ENCODE measurements around the gene WFIKKN1.

The WFIKKN1 gene

GRCh38 chr16:590815-591200 lies 40.0 kb upstream of the WFIKKN1 start:
- H3K4me2 ChIP-seq (ENCODE audit: low read length): peak overlapping the region; percentile 85
- H3K14ac ChIP-seq (ENCODE audit: low read length): peak overlapping the region; percentile 75

GRCh38 chr16:591231-591630 lies 39.6 kb upstream of the WFIKKN1 start:
- WGBS (ENCODE audit: extremely low coverage, insufficient coverage, insufficient read length): no CpG with 5 or more reads among the region's 8 CpGs
- Histone ChIP-seq H4K12ac (ENCODE audit: low read depth, low read length) (no peak overlapping the region), H2AFZ (ENCODE audit: insufficient read depth, low read length, poor library complexity) (no peak overlapping the region), H3K14ac (ENCODE audit: low read length) (no peak overlapping the region), H3K79me1 (ENCODE audit: low read length) (peaks cover 22% of the 10 kb centered on the region), H4K91ac (ENCODE audit: low read depth, low read length) (no peak overlapping the region), H3K4me1 (ENCODE audit: control insufficient read depth in 1 of 2, insufficient read depth in 2 of 2, low read length in 2 of 2) (peaks cover 32 to 40% of the 10 kb centered on the region in 2 experiments), H3K27me3 (ENCODE audit: insufficient read depth, low read length) (no peaks in the 10 kb centered on the region), H3K18ac (ENCODE audit: low read length) (no peak overlapping the region), H3K23ac (ENCODE audit: low read length) (no peak overlapping the region), H3K79me2 (ENCODE audit: control insufficient read depth, insufficient read depth, low read length, poor library complexity) (peaks cover 28% of the 10 kb centered on the region), H3K9ac (ENCODE audit: low read length) (no peak overlapping the region), H4K8ac (ENCODE audit: low read depth, low read length) (no peak overlapping the region), H2BK12ac (ENCODE audit: low read length) (no peak overlapping the region), H3K4me2 (ENCODE audit: low read length) (peak overlapping the region; percentile 85), H3K36me3 (ENCODE audit: control insufficient read depth in 1 of 2, insufficient read depth in 2 of 2, low read length in 2 of 2) (peaks cover 6 to 10% of the 10 kb centered on the region in 2 experiments), H2BK120ac (ENCODE audit: insufficient read depth, low read length, poor library complexity) (no peak overlapping the region), H3K4me3 (ENCODE audit: low read depth, low read length) (no peak overlapping the region), H2AK5ac (ENCODE audit: low read length) (no peak overlapping the region), H3K27ac (ENCODE audit: low read depth, low read length) (no peak overlapping the region), H2BK5ac (ENCODE audit: low read depth, low read length, poor library complexity) (no peak overlapping the region), H3K4ac (ENCODE audit: low read depth, low read length) (peak overlapping the region; percentile 53), H3K9me3 (ENCODE audit: insufficient read depth, low read depth, low read length) (peaks cover 3% of the 10 kb centered on the region)
- DNase-seq: peak; percentile 81 to 82

More at GRCh38 chr16:590815-591200, 40.0 kb upstream of the WFIKKN1 start:
- no peak overlapping the region for H2BK12ac ChIP-seq (ENCODE audit: low read length)
- peak overlapping the region; percentile 42 for H2AK5ac ChIP-seq (ENCODE audit: low read length)
- no peak overlapping the region for H2AFZ ChIP-seq (ENCODE audit: insufficient read depth, low read length, poor library complexity)
- H3K36me3 ChIP-seq (ENCODE audit: control insufficient read depth in 1 of 2, insufficient read depth in 2 of 2, low read length in 2 of 2): peaks cover 5 to 6% of the 10 kb centered on the region in 2 experiments
- H3K79me1 ChIP-seq (ENCODE audit: low read length): peaks cover 22% of the 10 kb centered on the region
- H3K27ac ChIP-seq (ENCODE audit: low read depth, low read length): no peak overlapping the region
- peak overlapping the region; percentile 71 for H3K9ac ChIP-seq (ENCODE audit: low read length)
- peak overlapping the region; percentile 53 for H3K4ac ChIP-seq (ENCODE audit: low read depth, low read length)
- no CpG with 5 or more reads among the region's 10 CpGs for WGBS (ENCODE audit: extremely low coverage, insufficient coverage, insufficient read length)
- no peak overlapping the region for H4K8ac ChIP-seq (ENCODE audit: low read depth, low read length)
- H2BK5ac ChIP-seq (ENCODE audit: low read depth, low read length, poor library complexity): no peak overlapping the region
- H3K4me1 ChIP-seq (ENCODE audit: control insufficient read depth in 1 of 2, insufficient read depth in 2 of 2, low read length in 2 of 2): peaks cover 32 to 40% of the 10 kb centered on the region in 2 experiments
- peaks cover 28% of the 10 kb centered on the region for H3K79me2 ChIP-seq (ENCODE audit: control insufficient read depth, insufficient read depth, low read length, poor library complexity)
- H4K12ac ChIP-seq (ENCODE audit: low read depth, low read length): no peak overlapping the region
- no peak for DNase-seq
- no peak overlapping the region for H3K23ac ChIP-seq (ENCODE audit: low read length)
- no peak overlapping the region for H4K91ac ChIP-seq (ENCODE audit: low read depth, low read length)
- H3K18ac ChIP-seq (ENCODE audit: low read length): peak overlapping the region; percentile 35
- peak overlapping the region; percentile 87 for H3K4me3 ChIP-seq (ENCODE audit: low read depth, low read length)
- H3K27me3 ChIP-seq (ENCODE audit: insufficient read depth, low read length): no peaks in the 10 kb centered on the region
- H3K9me3 ChIP-seq (ENCODE audit: insufficient read depth, low read depth, low read length): peaks cover 3% of the 10 kb centered on the region
- no peak overlapping the region for H2BK120ac ChIP-seq (ENCODE audit: insufficient read depth, low read length, poor library complexity)

GRCh38 chr16:591892-592517 lies 38.8 kb upstream of the WFIKKN1 start:
- peaks cover 22% of the 10 kb centered on the region for H3K79me1 ChIP-seq (ENCODE audit: low read length)
- H4K12ac ChIP-seq (ENCODE audit: low read depth, low read length): no peak overlapping the region
- H2BK5ac ChIP-seq (ENCODE audit: low read depth, low read length, poor library complexity): no peak overlapping the region
- no peak overlapping the region for H3K14ac ChIP-seq (ENCODE audit: low read length)
- H2AK5ac ChIP-seq (ENCODE audit: low read length): peak overlapping the region; percentile 28
- DNase-seq: peak in 1 of 2 donors; percentile 44
- no peak overlapping the region for H3K4me2 ChIP-seq (ENCODE audit: low read length)
- H3K18ac ChIP-seq (ENCODE audit: low read length): peak overlapping the region; percentile 9
- no CpG with 5 or more reads among the region's 15 CpGs for WGBS (ENCODE audit: extremely low coverage, insufficient coverage, insufficient read length)
- no peaks in the 10 kb centered on the region for H3K27me3 ChIP-seq (ENCODE audit: insufficient read depth, low read length)
- H4K91ac ChIP-seq (ENCODE audit: low read depth, low read length): peak overlapping the region; percentile 25
- no peak overlapping the region for H3K23ac ChIP-seq (ENCODE audit: low read length)
- H2BK12ac ChIP-seq (ENCODE audit: low read length): no peak overlapping the region
- H3K4me1 ChIP-seq (ENCODE audit: control insufficient read depth in 1 of 2, insufficient read depth in 2 of 2, low read length in 2 of 2): peaks cover 32 to 40% of the 10 kb centered on the region in 2 experiments
- peaks cover 28% of the 10 kb centered on the region for H3K79me2 ChIP-seq (ENCODE audit: control insufficient read depth, insufficient read depth, low read length, poor library complexity)
- peaks cover 3% of the 10 kb centered on the region for H3K9me3 ChIP-seq (ENCODE audit: insufficient read depth, low read depth, low read length)
- no peak overlapping the region for H3K9ac ChIP-seq (ENCODE audit: low read length)
- no peak overlapping the region for H4K8ac ChIP-seq (ENCODE audit: low read depth, low read length)
- H2AFZ ChIP-seq (ENCODE audit: insufficient read depth, low read length, poor library complexity): no peak overlapping the region
- H2BK120ac ChIP-seq (ENCODE audit: insufficient read depth, low read length, poor library complexity): peak overlapping the region; percentile 6
- H3K4ac ChIP-seq (ENCODE audit: low read depth, low read length): peak overlapping the region; percentile 23
- no peak overlapping the region for H3K27ac ChIP-seq (ENCODE audit: low read depth, low read length)
- peak overlapping the region; percentile 11 for H3K4me3 ChIP-seq (ENCODE audit: low read depth, low read length)
- H3K36me3 ChIP-seq (ENCODE audit: control insufficient read depth in 1 of 2, insufficient read depth in 2 of 2, low read length in 2 of 2): peaks cover 11 to 18% of the 10 kb centered on the region in 2 experiments

- peak; percentile 78 to 88 for DNase-seq
- Histone ChIP-seq H3K9me3 (ENCODE audit: insufficient read depth, low read depth, low read length) (peaks cover 3% of the 10 kb centered on the region), H2AK5ac (ENCODE audit: low read length) (no peak overlapping the region), H3K36me3 (ENCODE audit: control insufficient read depth in 1 of 2, insufficient read depth in 2 of 2, low read length in 2 of 2) (peaks cover 11 to 20% of the 10 kb centered on the region in 2 experiments), H3K79me1 (ENCODE audit: low read length) (peaks cover 22% of the 10 kb centered on the region), H4K8ac (ENCODE audit: low read depth, low read length) (no peak overlapping the region), H2AFZ (ENCODE audit: insufficient read depth, low read length, poor library complexity) (no peak overlapping the region), H3K79me2 (ENCODE audit: control insufficient read depth, insufficient read depth, low read length, poor library complexity) (peaks cover 28% of the 10 kb centered on the region), H3K14ac (ENCODE audit: low read length) (no peak overlapping the region), H4K12ac (ENCODE audit: low read depth, low read length) (no peak overlapping the region), H3K9ac (ENCODE audit: low read length) (no peak overlapping the region), H3K4ac (ENCODE audit: low read depth, low read length) (no peak overlapping the region), H2BK12ac (ENCODE audit: low read length) (no peak overlapping the region), H3K27me3 (ENCODE audit: insufficient read depth, low read length) (no peaks in the 10 kb centered on the region), H3K23ac (ENCODE audit: low read length) (no peak overlapping the region), H3K27ac (ENCODE audit: low read depth, low read length) (peak overlapping the region; percentile 35), H3K4me2 (ENCODE audit: low read length) (no peak overlapping the region), H3K18ac (ENCODE audit: low read length) (peak overlapping the region; percentile 9), H4K91ac (ENCODE audit: low read depth, low read length) (peak overlapping the region; percentile 25), H3K4me1 (ENCODE audit: control insufficient read depth in 1 of 2, insufficient read depth in 2 of 2, low read length in 2 of 2) (peaks cover 32 to 40% of the 10 kb centered on the region in 2 experiments), H2BK5ac (ENCODE audit: low read depth, low read length, poor library complexity) (no peak overlapping the region), H2BK120ac (ENCODE audit: insufficient read depth, low read length, poor library complexity) (peak overlapping the region; percentile 6), H3K4me3 (ENCODE audit: low read depth, low read length) (no peak overlapping the region)
- WGBS (ENCODE audit: extremely low coverage, insufficient coverage, insufficient read length): no CpG with 5 or more reads among the region's 24 CpGs
Observed at GRCh38 chr16:592518-593306, 38.1 kb upstream of the WFIKKN1 start.
